Measurements from ENCODE around the gene SIGLEC7. TPM values are rescaled to one million over a fixed set of nuclear protein-coding genes. Genes with fewer than 3 reads are reported as not detected.

SIGLEC7 gene
- total and polyA plus RNA-seq, 10 of the 15 experiments (the other 5 are each of a cell fraction or from before 2014, with no cell fraction given) = 0.15 TPM; not detected in 9

GRCh38 chr19:51124216-51124615 lies 17.9 kb upstream of the SIGLEC7 start:
- H3K9ac ChIP-seq (ENCODE audit: control insufficient read depth, insufficient read depth, low read length) = no peak overlapping the region
- ChIA-PET CTCF (no interaction called here), SMC1A (ENCODE audit: uncharacterized antibody, unreplicated experiment) (no interaction called here), RAD21 (ENCODE audit: unreplicated experiment) (no interaction called here), POLR2A (no interaction called here)
- H3K4me2 ChIP-seq (ENCODE audit: control insufficient read depth, insufficient read depth) = no peak overlapping the region
- no peaks in the 10 kb centered on the region for H4K20me1 ChIP-seq (ENCODE audit: control insufficient read depth, insufficient read depth)
- H3K4me3 ChIP-seq = no peak overlapping the region
- intact Hi-C loops (cut with micrococcal nuclease; ENCODE audit: unreplicated experiment) (no loop called here), in situ Hi-C loops (cut with MboI) (no loop called here)
- WGBS (ENCODE audit: insufficient coverage, insufficient replicate concordance, low lambda C conversion rate, missing lambda C conversion rate) = 43% methylated on average over 9 of the region's 9 CpGs
- no peak for TF ChIP-seq STAT1 (conservative IDR thresholded peaks at IDR 0.05)
- TF ChIP-seq STAT3 (IDR thresholded peaks at IDR 0.05; ENCODE audit: low read depth, low read length) = no peak
- TF ChIP-seq POLR2AphosphoS2 (IDR thresholded peaks at IDR 0.05; ENCODE audit: low read depth, low read length) = no peak
- no peak for TF ChIP-seq MTA2 (IDR thresholded peaks at IDR 0.05; ENCODE audit: low read depth)
- no peak for TF ChIP-seq FOXK2 (IDR thresholded peaks at IDR 0.05)
- TF ChIP-seq LARP7 (IDR thresholded peaks at IDR 0.05) = no peak
- no peak for TF ChIP-seq MTA3 (IDR thresholded peaks at IDR 0.05; ENCODE audit: borderline replicate concordance, low read length)
- no peak for TF ChIP-seq ELK1 (IDR thresholded peaks at IDR 0.05; ENCODE audit: low read depth, low read length)
- TF ChIP-seq ZNF24 (IDR thresholded peaks at IDR 0.05) = no peak
- no peak for TF ChIP-seq RB1 (IDR thresholded peaks at IDR 0.05; ENCODE audit: borderline replicate concordance)
- TF ChIP-seq SPI1 (IDR thresholded peaks at IDR 0.05; ENCODE audit: borderline replicate concordance, insufficient read depth, low read depth, low read length) = no peak
- no peak for TF ChIP-seq DPF2 (IDR thresholded peaks at IDR 0.05)
- no peak for TF ChIP-seq ZNF592 (IDR thresholded peaks at IDR 0.05)
- H2AFZ ChIP-seq (ENCODE audit: control insufficient read depth, low read depth, low read length) = no peak overlapping the region
- peaks cover 5% of the 10 kb centered on the region; the same call in 1 of the 2 replicates for H3K4me1 ChIP-seq (ENCODE audit: control insufficient read depth, insufficient read depth, low read length)
- BruUV-seq (replicated peaks) = no TSS peak
- no peaks in the 10 kb centered on the region for H3K9me3 ChIP-seq (replicated peaks; ENCODE audit: control insufficient read depth, insufficient read depth, low read length)
- ATAC-seq (no peak), FAIRE-seq (no peak), DNase-seq (ENCODE audit: low read depth, low spot score) (no peak)
- no peaks in the 10 kb centered on the region for H3K79me2 ChIP-seq (ENCODE audit: control insufficient read depth, insufficient read depth, low read length)
- no peak overlapping the region for H3K27ac ChIP-seq (ENCODE audit: control insufficient read depth, insufficient read depth)
- peaks cover 0 to 3% of the 10 kb centered on the region in 2 experiments; a peak in 2 of 4 replicates for H3K27me3 ChIP-seq (replicated peaks in 1 of 2; ENCODE audit: control insufficient read depth in 2 of 2, insufficient read depth in 2 of 2, low read length in 1 of 2)
- H3K36me3 ChIP-seq (ENCODE audit: control insufficient read depth in 2 of 2, insufficient read depth in 2 of 2, low read length in 1 of 2) = no peaks in the 10 kb centered on the region

Measured in GM12878 (cell line).